Left lobe of liver (tissue), 2 donors: ENCODE measurements around the gene DUOX1. TPM values are rescaled to one million over a fixed set of nuclear protein-coding genes. Genes with fewer than 3 reads are reported as not detected.

Source experiments
- ATAC-seq: fragments of 200-7000 bp; cut with Tn5 transposase; one replicate; pipeline ENCODE4 v1.9.1; 2020; ENCODE audit warnings: mild to moderate bottlenecking, moderate library complexity
- DNase-seq: peaks from one replicate; pipeline ENCODE4 v3.0.0-alpha.2; 2020; ENCODE audit warnings: low spot score
- total RNA-seq: library from RNA; stranded (reverse); gene quantifications from one replicate; pipeline ENCODE4 v1.2.1, GENCODE V29; 2021
- donor health status: DM: no; HTN: no; CAD: no; lungs with moderate emphysema.
- donor health status: DM: no; HTN: yes; CAD: no.

The DUOX1 gene
- total RNA-seq, 1 donor from 2014 or later = 0.45 TPM

GRCh38 chr15:45105586-45105985 is 24.2 kb upstream of the DUOX1 start:
- no peak for ATAC-seq
- no peak for DNase-seq

GRCh38 chr15:45106002-45106790 is 23.6 kb upstream of the DUOX1 start:
- no peak for DNase-seq

GRCh38 chr15:45107941-45108630 is 21.7 kb upstream of the DUOX1 start:
- DNase-seq = no peak
- no peak for ATAC-seq

More at GRCh38 chr15:45106002-45106790, 23.6 kb upstream of the DUOX1 start:
- ATAC-seq = no peak

GRCh38 chr15:45110256-45110820 is 19.5 kb upstream of the DUOX1 start:
- ATAC-seq = no peak

GRCh38 chr15:45111390-45112142 is 18.2 kb upstream of the DUOX1 start:
- peak; percentile 22 for ATAC-seq

More at GRCh38 chr15:45110256-45110820, 19.5 kb upstream of the DUOX1 start:
- no peak for DNase-seq

GRCh38 chr15:45112143-45112590 is 17.6 kb upstream of the DUOX1 start:
- ATAC-seq = no peak
- no peak for DNase-seq

More at GRCh38 chr15:45111390-45112142, 18.2 kb upstream of the DUOX1 start:
- DNase-seq = no peak

GRCh38 chr15:45112591-45113379 is 17.0 kb upstream of the DUOX1 start:
- DNase-seq = no peak
- ATAC-seq = peak; percentile 21

GRCh38 chr15:45113380-45113990 is 16.3 kb upstream of the DUOX1 start:
- ATAC-seq (no peak), DNase-seq (no peak)

GRCh38 chr15:45114076-45114750 is 15.6 kb upstream of the DUOX1 start, which contains the start of the genes DUOX2 and DUOXA2:
DUOX2 (minus strand) TSS chr15:45114172; CDS start chr15:45113411, 761 bp downstream.
DUOXA2 (plus strand) TSS chr15:45114326; CDS start chr15:45114606, 280 bp downstream.
- DNase-seq = no peak
- peak; percentile 13 for ATAC-seq

- ATAC-seq = no peak
- DNase-seq = no peak
Observed at GRCh38 chr15:45114751-45115085, 15.1 kb upstream of the DUOX1 start.

- no peak for DNase-seq
- no peak for ATAC-seq
Observed at GRCh38 chr15:45115312-45115820, 14.4 kb upstream of the DUOX1 start.

- no peak for ATAC-seq
Observed at GRCh38 chr15:45116006-45116481, 13.8 kb upstream of the DUOX1 start.

GRCh38 chr15:45116482-45117307 is 13.1 kb upstream of the DUOX1 start:
- DNase-seq = no peak

More at GRCh38 chr15:45116006-45116481, 13.8 kb upstream of the DUOX1 start:
- no peak for DNase-seq

GRCh38 chr15:45117308-45118130 is 12.3 kb upstream of the DUOX1 start:
- ATAC-seq (peak; percentile 40), DNase-seq (no peak)

More at GRCh38 chr15:45116482-45117307, 13.1 kb upstream of the DUOX1 start:
- no peak for ATAC-seq

- peak; percentile 88 for DNase-seq
Observed at GRCh38 chr15:45118131-45118588, 11.6 kb upstream of the DUOX1 start.

GRCh38 chr15:45118996-45119395 is 10.8 kb upstream of the DUOX1 start:
- DNase-seq = no peak
- ATAC-seq = no peak

More at GRCh38 chr15:45118131-45118588, 11.6 kb upstream of the DUOX1 start:
- ATAC-seq = peak; percentile 97
